GM18907 (cell line): ENCODE data around the gene WDPCP.
"Not testable (repeated sequence)": the region's sequence is repeated elsewhere in the genome, so short reads cannot be mapped to it uniquely, and the experiment has no call there.

ENCODE experiments used
- ATAC-seq: cut with Tn5 transposase; IDR thresholded peaks from one replicate; pipeline ENCODE4 v1.9.1; 2021; ENCODE audit warnings: mild to moderate bottlenecking, moderate library complexity; ENCODE audit not compliant: unreplicated experiment

The WDPCP gene

DNA sequence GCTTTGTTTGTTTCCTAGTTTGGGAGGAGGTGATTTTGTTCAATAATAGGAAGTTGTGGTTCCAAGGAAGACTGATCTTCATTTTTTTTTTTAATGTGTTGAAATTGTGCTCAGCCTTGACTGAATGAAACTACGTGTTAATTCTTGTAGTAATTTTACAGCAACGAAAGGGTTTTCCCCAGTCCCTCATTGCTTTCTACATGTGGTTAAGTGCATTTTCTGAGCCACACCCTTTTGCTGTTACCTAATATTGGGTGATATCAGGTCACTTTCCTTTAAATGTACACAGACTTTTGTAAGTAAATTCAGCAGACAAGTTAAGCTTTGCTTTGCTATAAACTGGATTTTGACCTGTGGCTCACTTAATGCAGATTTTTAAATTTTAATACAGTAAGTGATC is 464.1 kb downstream of the WDPCP start:
- ATAC-seq, result peak; percentile 81

DNA sequence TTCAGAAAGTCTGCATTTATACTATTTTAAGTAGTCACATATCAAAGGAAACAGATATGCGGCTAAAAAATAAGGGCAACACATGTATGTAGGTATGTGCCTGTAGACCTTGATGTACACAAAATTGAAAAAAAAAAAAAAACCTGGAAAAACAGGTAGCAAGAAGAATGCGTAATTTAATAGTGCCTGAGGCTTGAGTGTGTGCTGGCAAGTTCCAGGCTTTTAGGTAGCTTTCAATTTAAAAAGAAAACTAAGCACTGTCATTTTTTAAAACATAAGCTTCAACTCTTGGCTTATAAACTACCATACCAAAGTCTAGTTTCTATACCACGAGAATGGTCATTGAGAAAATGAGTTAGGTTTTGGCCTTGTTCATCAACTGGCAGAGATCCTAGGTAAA is 465.4 kb downstream of the WDPCP start:
- ATAC-seq, result no peak

DNA sequence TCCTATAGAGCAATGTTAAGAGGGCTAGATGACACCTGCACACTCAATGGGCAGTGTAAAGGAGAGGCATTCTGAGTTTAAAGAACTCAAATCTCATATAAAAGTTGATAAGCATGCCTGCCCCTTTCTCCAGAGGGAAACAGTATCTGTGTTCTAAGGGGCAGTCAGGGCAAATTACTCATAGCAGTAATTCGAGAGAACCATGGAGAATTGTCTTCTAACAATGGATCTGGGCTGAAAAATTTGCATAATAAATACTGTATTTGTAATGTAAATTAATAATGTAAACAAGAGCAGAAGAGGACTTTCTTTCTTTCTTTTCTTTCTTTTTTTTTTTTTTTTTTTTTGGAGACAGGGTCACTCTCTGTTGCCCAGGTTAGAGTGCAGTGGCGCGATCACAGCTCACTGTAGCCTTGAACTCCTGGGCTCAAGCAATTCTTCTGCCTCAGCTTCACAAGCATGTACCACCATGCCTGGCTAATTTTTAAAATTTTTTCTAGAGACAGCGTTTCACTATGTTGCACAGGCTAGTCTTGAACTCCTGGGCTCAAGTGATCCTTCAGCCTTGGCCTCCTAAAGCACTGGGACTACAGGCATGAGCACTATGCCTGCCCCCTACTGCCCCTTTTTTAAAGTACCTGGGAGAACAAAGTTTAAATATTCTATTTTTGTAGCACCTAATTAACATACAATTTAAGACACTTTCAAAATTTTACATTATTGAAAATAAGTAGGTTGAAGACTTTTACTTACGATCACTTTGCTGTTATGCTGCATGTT is 467.0 kb downstream of the WDPCP start:
- no peak for ATAC-seq

DNA sequence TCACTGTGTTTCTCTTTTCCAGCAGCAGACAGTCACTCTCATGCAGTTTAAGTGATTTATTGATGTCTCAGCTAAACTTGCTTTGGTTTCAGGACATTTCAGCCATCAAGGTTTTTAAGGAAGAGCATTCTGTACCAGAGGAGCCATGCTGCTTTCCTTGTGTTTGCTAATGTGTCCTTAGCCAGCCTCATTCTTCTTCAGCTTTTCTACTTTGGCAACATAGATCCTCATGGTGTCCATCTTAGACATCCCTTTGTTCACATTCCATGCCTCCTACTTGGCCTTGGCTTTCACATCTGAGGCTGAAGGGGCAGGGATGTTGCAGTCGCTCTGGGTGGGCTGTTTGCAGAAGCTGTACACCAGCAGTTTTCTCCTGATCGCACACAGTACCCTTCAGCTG is 469.5 kb downstream of the WDPCP start:
- ATAC-seq, result no peak

DNA sequence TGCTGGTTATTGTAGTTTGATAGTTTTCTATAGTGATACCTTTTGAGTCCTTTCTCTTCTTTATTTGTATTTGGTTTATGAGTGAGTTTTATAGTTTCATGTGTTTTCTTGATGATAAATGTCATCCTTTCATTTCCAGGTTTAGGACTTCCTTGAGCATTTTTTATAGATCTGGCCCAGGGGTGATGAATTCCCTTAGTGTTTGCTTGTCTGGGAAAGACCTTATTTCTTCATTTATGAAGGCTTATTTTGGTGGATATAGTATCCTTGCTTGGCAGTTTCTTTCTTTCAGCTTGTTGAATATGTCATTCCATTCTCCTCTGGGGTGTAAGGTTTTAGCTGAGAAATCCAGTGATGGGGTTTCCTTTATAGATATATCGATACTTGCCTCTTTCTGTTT is 483.8 kb downstream of the WDPCP start:
- ATAC-seq, result no peak

DNA sequence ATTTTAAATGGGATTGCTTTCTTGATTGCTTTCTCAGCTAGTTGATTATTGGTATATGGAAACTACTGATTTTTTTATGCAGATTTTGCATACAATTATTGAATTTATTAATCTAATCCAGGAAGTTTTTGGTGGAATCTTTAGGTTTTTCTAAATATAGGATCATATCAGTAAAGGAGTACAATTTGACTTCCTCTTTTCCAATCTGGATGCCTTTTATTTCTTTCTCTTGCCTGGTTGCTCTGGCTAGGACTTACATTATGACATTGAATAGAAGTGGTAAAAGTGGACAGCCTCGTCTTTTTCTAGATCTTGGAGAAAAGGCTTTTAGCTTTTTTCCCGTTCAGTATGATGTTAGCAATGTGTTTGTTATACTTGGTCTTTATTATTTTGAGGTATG is 486.3 kb downstream of the WDPCP start:
- no peak for ATAC-seq

DNA sequence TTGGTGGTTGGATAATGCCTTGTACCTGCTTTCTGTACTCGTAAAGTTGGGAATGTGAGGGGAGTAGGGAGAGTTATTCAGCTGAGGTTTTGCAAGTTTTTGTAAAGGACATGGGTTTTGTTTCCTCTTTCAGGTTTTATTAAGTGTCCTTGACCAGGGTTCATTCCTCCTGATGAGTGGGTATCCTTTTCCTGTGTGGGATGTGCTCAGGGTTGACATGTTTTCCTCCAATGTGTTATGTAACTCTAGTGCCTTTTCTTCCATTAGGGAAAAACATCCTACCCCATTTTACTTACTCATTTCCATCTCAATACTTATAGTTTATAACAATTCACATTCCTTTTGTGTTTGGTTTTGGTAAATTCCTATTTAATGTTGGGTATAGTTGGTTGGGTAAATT is 489.2 kb downstream of the WDPCP start:
- ATAC-seq, result no peak

DNA sequence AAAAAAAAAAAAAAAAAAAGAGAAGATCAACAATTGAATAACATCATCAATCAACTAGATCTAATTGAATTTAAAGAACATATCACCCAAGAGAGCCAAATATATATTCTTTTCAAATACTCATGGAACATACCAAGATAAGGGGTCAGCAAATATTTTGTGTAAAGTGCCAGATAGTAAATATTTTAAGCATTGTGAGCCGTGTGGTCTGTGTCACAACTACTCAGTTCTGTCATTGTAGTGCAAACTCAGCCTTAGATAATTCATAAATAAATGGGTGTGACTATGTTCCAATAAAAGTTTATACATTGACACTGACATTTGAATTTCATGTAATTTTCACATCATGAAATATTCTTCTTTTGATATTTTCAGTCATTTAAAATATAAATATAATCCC is 491.8 kb downstream of the WDPCP start:
- ATAC-seq, result no peak

DNA sequence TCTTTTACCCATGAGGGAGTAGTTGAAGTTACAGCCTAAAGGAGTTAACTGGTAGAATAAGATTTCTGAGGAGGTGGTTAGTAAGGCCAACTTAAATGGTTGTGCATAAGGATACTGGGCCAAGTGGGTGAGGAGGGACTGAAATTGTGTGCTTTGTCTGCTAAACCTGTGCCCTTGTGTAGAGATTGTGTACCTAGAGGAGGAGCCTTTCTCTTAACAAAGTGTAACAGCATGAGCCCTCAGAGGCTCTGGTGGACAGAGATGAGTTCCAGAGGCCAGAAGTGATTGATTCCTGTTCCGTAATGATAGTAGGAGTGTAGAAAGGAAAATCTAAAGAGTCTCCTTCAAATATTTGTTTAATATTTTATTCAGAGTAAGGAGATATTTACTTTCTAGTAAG is 494.8 kb downstream of the WDPCP start:
- no peak for ATAC-seq

DNA sequence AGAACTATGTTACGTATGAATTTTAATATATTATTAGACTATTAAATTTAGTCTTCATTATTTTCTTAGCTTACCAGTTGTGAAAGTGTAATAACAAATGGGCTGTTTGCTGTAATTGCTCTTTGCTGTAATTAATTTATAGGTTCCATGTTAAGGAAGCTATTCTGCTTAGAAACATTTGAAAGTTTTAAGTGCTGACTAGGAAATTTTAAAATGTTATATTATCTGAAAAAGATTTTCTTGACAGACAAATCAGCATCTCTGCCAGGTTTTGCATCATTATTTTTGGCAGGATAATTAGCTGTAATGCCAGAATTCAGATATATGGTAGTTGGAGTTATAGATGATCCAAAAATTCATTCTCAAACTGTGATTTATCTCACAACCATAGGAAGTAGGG is 495.4 kb downstream of the WDPCP start:
- no peak for ATAC-seq

DNA sequence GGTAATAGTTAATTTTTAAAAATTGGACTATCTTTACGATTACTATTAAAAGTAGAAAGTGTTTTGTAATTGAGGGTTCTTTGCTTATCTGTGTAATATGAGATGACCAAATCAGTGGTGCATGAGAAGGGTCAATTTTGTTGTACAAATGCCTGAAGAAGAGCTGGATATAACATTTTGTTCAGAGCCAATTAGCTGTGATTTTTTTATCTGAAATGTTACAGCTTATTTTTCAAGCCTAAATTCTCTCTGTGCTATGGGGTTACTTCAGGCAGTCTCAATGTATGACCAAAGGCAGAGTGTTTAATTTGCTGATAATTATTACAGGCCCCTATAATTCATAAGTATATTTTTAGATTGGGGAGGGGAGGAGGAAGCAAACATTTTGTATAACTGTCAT is 495.9 kb downstream of the WDPCP start:
- ATAC-seq, result no peak

DNA sequence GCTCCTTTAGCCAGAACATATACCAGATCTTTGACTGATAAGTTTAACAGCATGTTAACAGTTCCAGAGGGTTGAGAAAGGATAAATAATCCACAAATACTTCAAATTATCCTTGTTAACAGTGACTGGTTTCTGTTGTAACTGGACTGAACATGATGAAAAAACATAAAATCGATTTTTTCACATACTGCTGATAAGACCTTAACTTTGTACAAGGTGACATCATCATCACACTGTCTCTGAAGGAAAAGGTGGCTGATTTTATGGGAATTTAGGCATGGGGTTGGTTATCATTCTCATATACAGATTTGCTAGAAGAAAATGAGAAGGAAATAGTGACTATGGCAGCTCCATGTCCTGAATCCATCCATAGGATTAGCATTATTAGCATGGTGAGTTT is 501.6 kb downstream of the WDPCP start:
- ATAC-seq, result no peak

DNA sequence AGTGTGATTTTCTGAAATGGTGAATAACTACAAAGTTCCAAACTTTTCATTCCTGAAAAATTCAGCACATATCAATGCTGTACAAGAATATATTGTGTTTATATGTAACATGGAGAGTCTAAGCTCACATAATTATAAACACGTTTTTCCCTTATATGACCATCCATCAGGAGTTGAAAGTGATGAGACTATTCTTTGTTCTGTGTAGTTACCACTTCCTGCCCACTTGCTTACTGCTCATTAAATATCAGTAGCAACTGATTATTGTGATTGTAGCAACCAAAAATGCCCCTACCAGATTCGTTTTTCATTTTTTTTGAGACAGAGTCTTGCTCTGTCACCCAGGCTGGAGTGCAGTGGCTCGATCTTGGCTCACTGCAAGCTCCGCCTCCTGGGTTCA is 506.9 kb downstream of the WDPCP start:
- ATAC-seq, result no peak

DNA sequence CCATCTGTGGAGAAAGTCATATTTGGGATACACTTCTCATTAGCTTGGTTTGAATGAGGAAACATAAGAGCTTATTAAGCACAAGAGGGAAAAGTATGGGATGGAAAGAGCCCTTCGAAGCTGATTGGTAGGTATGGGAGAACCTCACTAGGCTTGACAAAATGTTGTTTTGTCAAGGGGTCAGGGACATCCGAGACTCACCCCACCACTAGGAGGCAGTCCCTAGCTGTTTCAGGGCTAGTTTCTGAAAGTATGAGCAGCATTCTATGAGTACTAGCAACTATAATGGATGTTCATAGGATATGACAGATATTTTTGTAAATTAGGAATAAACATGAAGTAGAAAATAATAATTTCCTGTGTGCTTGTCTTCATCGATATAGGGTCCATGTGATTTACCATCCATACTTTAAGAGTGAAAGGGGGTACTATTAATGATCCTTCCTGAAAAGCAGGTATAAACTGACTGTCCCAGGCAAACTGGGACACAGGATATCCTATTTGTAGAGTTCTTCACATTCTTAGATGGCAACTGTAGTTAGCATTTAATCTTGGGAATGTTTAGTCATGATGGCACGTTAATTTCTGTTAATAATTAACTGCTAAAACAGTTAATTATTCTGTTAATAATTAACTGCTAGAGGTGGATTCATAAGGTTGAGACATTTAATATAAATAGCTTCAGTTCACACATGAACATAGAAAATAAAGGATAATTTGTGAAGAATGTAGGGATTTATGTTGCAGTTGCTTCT is 509.2 kb downstream of the WDPCP start:
- no peak for ATAC-seq

DNA sequence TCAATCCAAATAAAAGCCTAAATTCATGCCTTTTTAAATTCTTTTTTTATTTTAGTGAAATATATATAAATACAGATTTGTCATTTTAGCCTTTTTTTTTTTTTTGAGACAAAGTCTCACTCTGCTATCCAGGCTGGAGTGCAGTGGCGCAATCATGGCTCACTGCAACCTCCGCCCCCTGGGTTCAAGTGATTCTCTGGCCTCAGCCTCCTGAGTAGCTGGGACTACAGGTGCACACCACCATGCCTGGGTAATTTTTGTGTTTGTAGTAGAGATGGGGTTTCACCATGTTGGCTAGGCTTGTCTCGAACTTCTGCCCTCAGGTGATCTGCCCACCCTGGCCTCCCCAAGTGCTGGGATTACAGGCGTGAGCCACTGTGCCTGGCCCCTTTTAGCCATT is 513.9 kb downstream of the WDPCP start:
- ATAC-seq, result not testable (repeated sequence)

DNA sequence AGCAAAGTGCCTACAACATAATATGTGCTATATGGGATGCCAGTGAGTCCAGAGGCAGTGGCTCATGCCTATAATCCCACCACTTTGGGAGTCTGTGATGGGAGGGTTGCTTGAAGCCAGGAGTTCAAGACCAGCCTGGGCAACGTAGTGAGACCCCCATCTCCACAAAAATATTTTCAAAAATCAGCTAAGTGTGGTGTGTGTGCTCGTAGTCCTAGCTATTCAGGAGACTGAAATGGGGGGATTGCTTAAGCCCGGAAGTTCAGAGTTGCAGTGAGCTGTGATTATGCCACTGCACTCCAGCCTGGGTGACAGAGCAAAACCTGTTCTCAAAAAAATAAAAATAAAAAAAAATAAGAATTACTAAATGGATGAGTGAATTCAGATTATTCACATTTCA is 514.3 kb downstream of the WDPCP start:
- no peak for ATAC-seq

DNA sequence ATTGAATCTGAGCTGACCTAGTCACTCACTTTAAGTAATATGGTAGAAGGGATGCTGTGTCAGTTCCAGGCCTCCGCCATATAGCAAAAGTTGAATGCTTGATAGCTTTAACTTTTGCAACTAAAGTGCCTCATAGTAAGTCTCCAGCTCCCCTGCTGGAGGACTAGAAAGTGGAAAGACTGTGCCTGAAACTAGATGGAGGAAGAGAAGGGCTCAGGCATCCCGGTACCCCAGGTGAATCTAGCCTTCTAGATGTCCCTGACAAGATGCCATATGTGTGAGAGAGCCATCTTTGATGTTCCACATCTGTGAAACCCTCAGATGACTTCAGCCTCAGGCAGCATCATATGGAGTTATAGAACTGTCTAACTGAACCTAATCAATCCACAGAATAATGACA is 516.6 kb downstream of the WDPCP start:
- no peak for ATAC-seq
